Cardiac muscle cell (in vitro differentiated cells and primary cell): ENCODE measurements around the gene SACS. TPM values are rescaled to one million over a fixed set of nuclear protein-coding genes. Genes with fewer than 3 reads are reported as not detected.
"Not testable (repeated sequence)": the region's sequence is repeated elsewhere in the genome, so short reads cannot be mapped to it uniquely, and the experiment has no call there.

Source experiments
- DNase-seq, 2 donors: peaks; one replicate each; pipeline versions ENCODE4 v3.0.0 to v3.0.0-alpha.2; 2010 to 2017; ENCODE audit warnings: low read depth in 1 of 2, low spot score in 1 of 2
- H3K27ac ChIP-seq: fragments of 200-600 bp; sonication (generic); 2 replicates; pipeline ENCODE4 v1.5.1; 2016
- H3K27me3 ChIP-seq: fragments of 200-600 bp; sonication (generic); 2 replicates; pipeline ENCODE4 v1.6.0; 2016; ENCODE audit warnings: control low read depth
- H3K36me3 ChIP-seq: fragments of 200-600 bp; sonication (generic); 2 replicates; pipeline ENCODE4 v1.5.1; 2016; ENCODE audit warnings: control low read depth
- H3K4me1 ChIP-seq: fragments of 200-600 bp; sonication (generic); 2 replicates; pipeline ENCODE4 v1.8.1; 2017; ENCODE audit warnings: low read depth, mild to moderate bottlenecking, mixed run types
- H3K4me3 ChIP-seq: fragments of 200-600 bp; sonication (generic); 2 replicates; pipeline ENCODE4 v1.5.1; 2016; ENCODE audit warnings: mild to moderate bottlenecking
- H3K9me3 ChIP-seq: fragments of 200-600 bp; sonication (generic); 2 replicates; pipeline ENCODE4 v1.5.1; 2017; ENCODE audit warnings: low read depth, mild to moderate bottlenecking, control low read depth
- CTCF ChIP-seq: IDR thresholded peaks from 2 replicates; pipeline ENCODE4 v1.5.1; 2012; ENCODE audit warnings: low read depth, mild to moderate bottlenecking, low read length
- polyA plus RNA-seq: library from polyadenylated mRNA; unstranded; fragments of >200 nt; fragmentation: Nextera tagmentation; extraction: Ambion mirVana; gene quantifications from 2 replicates; pipeline ENCODE4 v1.2.1, GENCODE V29; 2016
- total RNA-seq: library from RNA; depleted of rRNA; stranded (reverse); fragments of >200 nt; gene quantifications from 2 replicates; pipeline ENCODE4 v1.2.3, GENCODE V29; 2016

Gene SACS
- total and polyA plus RNA-seq, 2 experiments from 2014 or later, result 5.1 to 34.9 TPM

GRCh38 chr13:23443110-23443509 is 9.6 kb upstream of the SACS start:
- H3K9me3 ChIP-seq, result no peaks in the 10 kb centered on the region
- no peaks in the 10 kb centered on the region for H3K36me3 ChIP-seq
- no peak for TF ChIP-seq CTCF
- no peaks in the 10 kb centered on the region for H3K4me1 ChIP-seq
- H3K27ac ChIP-seq, result no peak overlapping the region
- no peaks in the 10 kb centered on the region for H3K27me3 ChIP-seq
- no peak for DNase-seq
- no peak overlapping the region for H3K4me3 ChIP-seq

GRCh38 chr13:23440821-23441618 is 7.5 kb upstream of the SACS start:
- DNase-seq, result no peak
- Histone ChIP-seq H3K36me3 (no peaks in the 10 kb centered on the region), H3K27ac (no peak overlapping the region), H3K27me3 (no peaks in the 10 kb centered on the region), H3K4me3 (no peak overlapping the region), H3K9me3 (no peaks in the 10 kb centered on the region), H3K4me1 (no peaks in the 10 kb centered on the region)
- TF ChIP-seq CTCF, result no peak

GRCh38 chr13:23440324-23440723 is 6.8 kb upstream of the SACS start:
- not testable (repeated sequence) for H3K36me3 ChIP-seq, DNase-seq, H3K9me3 ChIP-seq, H3K27ac ChIP-seq, H3K4me3 ChIP-seq, H3K4me1 ChIP-seq, H3K27me3 ChIP-seq

GRCh38 chr13:23437916-23438315 is 4.4 kb upstream of the SACS start:
- Histone ChIP-seq H3K9me3 (no peaks in the 10 kb centered on the region), H3K27ac (no peak overlapping the region), H3K4me1 (no peaks in the 10 kb centered on the region), H3K27me3 (no peaks in the 10 kb centered on the region), H3K36me3 (no peaks in the 10 kb centered on the region), H3K4me3 (no peak overlapping the region)
- DNase-seq, result no peak
- no peak for TF ChIP-seq CTCF

- DNase-seq, result no peak
- Histone ChIP-seq H3K27me3 (no peaks in the 10 kb centered on the region), H3K36me3 (no peaks in the 10 kb centered on the region), H3K27ac (no peak overlapping the region), H3K9me3 (no peaks in the 10 kb centered on the region), H3K4me1 (no peaks in the 10 kb centered on the region), H3K4me3 (no peak overlapping the region)
- TF ChIP-seq CTCF, result no peak
Observed at GRCh38 chr13:23436680-23437079, 3.2 kb upstream of the SACS start.

GRCh38 chr13:23434491-23434890 is 989 bp upstream of the SACS start:
- Histone ChIP-seq H3K36me3 (no peaks in the 10 kb centered on the region), H3K4me3 (no peak overlapping the region), H3K9me3 (no peaks in the 10 kb centered on the region), H3K27me3 (no peaks in the 10 kb centered on the region), H3K27ac (no peak overlapping the region), H3K4me1 (no peaks in the 10 kb centered on the region)
- no peak for TF ChIP-seq CTCF
- DNase-seq, result no peak
